ENCODE data around the gene ATP5F1A.

ATP5F1A gene

GRCh38 chr18:46072959-46073358, 25.1 kb downstream of the ATP5F1A start:
- no peak for TF ChIP-seq CTCF (IDR thresholded peaks at IDR 0.05; ENCODE audit: low read length, missing control alignments)
- no peak overlapping the region for H3K4me3 ChIP-seq (replicated peaks; ENCODE audit: low read depth, low read length)
- DNase-seq (ENCODE audit: low read depth), result no peak

- no peak for TF ChIP-seq CTCF (IDR thresholded peaks at IDR 0.05; ENCODE audit: low read length, missing control alignments)
- peak overlapping the region; percentile 75 for H3K4me3 ChIP-seq (replicated peaks; ENCODE audit: low read depth, low read length)
- DNase-seq (ENCODE audit: low read depth), result no peak
Measured at GRCh38 chr18:46072376-46072867, 25.7 kb downstream of the ATP5F1A start.

GRCh38 chr18:46071653-46072375, 26.3 kb downstream of the ATP5F1A start, which contains the start of gene PSTPIP2:
Gene PSTPIP2, minus strand, starts transcription at chr18:46072260. Its CDS starts 72 bp downstream, at chr18:46072188.
- H3K4me3 ChIP-seq (replicated peaks; ENCODE audit: low read depth, low read length), result peak within 1 kb of the TSS; percentile 75
- DNase-seq (ENCODE audit: low read depth), result peak; percentile 64
- TF ChIP-seq CTCF (IDR thresholded peaks at IDR 0.05; ENCODE audit: low read length, missing control alignments), result no peak

- DNase-seq (ENCODE audit: low read depth), result no peak
- no peak for TF ChIP-seq CTCF (IDR thresholded peaks at IDR 0.05; ENCODE audit: low read length, missing control alignments)
- H3K4me3 ChIP-seq (replicated peaks; ENCODE audit: low read depth, low read length), result peak overlapping the region; percentile 75
Measured at GRCh38 chr18:46070815-46071652, 27.1 kb downstream of the ATP5F1A start.

- DNase-seq (ENCODE audit: low read depth), result no peak
- no peak for TF ChIP-seq CTCF (IDR thresholded peaks at IDR 0.05; ENCODE audit: low read length, missing control alignments)
- H3K4me3 ChIP-seq (replicated peaks; ENCODE audit: low read depth, low read length), result no peak overlapping the region
Measured at GRCh38 chr18:46070232-46070631, 27.9 kb downstream of the ATP5F1A start.

- H3K4me3 ChIP-seq (replicated peaks; ENCODE audit: low read depth, low read length), result no peak overlapping the region
- TF ChIP-seq CTCF (IDR thresholded peaks at IDR 0.05; ENCODE audit: low read length, missing control alignments), result no peak
Measured at GRCh38 chr18:46069524-46069923, 28.6 kb downstream of the ATP5F1A start.

More at GRCh38 chr18:46069524-46069923, 28.6 kb downstream of the ATP5F1A start:
- no peak for DNase-seq (ENCODE audit: low read depth)
